ENCODE data around the gene GADL1.

Gene GADL1

GRCh38 chr3:30692498-30693130 lies 201.8 kb downstream of the GADL1 start:
- DNase-seq, result no peak

GRCh38 chr3:30691944-30692343 lies 202.5 kb downstream of the GADL1 start:
- no peak for DNase-seq

DNA sequence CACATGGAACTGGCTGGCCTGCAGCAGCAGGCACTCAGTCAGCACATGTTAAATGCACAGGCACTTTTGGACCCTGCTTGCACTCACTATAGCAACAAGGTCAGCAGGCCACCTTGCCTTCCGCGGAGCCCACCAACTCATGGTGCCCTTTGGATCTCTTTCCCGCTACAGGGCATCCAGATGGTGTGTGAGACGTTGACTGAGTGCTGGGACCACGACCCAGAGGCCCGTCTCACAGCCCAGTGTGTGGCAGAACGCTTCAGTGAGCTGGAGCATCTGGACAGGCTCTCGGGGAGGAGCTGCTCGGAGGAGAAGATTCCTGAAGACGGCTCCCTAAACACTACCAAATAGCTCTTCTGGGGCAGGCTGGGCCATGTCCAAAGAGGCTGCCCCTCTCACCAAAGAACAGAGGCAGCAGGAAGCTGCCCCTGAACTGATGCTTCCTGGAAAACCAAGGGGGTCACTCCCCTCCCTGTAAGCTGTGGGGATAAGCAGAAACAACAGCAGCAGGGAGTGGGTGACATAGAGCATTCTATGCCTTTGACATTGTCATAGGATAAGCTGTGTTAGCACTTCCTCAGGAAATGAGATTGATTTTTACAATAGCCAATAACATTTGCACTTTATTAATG lies 203.1 kb downstream of the GADL1 start:
- no peak for DNase-seq

DNA sequence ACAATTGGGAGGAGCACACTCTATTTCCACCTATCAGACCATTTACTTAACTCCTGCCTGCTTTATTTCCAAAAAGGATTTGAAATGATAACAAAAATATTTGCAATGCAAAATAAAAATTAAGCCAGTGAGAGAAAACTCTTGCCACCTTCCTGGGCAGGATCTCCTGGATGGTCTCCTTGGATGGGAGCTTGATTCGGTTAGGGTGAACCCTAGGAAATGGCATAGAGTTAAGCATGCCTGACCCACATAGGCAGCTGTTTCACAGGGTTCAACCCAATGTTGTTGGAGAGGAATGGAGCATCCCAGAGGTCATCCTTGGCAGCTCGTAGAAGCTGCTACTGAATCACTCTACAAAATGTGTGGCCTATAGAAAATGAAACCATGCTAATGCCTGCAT lies 204.3 kb downstream of the GADL1 start:
- no peak for DNase-seq

GRCh38 chr3:30688776-30689641 lies 205.5 kb downstream of the GADL1 start:
- DNase-seq, result no peak

DNA sequence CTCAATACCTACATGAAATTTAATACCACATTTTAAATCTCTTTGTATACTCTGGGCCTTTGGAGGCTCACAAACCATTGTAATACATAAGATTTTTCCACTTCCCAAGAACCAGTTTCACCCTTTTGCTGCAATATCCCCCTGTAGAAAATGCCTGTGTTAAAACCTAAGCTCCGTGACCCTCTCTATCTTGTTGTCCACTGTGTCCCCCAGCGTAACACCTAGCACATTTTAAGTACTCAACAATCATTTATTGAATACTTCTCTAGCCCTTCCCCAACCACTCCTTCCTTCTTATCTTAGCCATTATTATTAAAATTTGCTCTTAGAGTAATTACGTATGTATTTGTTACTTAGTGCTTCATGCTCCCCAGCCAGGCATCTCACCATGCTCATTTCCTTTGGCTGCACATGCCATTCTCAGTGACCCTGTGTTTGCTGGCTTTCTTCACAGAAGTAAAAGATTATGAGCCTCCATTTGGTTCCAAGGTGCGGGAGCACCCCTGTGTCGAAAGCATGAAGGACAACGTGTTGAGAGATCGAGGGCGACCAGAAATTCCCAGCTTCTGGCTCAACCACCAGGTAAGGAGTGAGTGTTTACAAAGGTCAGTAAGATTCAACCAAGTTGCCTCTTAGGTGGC lies 206.4 kb downstream of the GADL1 start:
- no peak for DNase-seq

DNA sequence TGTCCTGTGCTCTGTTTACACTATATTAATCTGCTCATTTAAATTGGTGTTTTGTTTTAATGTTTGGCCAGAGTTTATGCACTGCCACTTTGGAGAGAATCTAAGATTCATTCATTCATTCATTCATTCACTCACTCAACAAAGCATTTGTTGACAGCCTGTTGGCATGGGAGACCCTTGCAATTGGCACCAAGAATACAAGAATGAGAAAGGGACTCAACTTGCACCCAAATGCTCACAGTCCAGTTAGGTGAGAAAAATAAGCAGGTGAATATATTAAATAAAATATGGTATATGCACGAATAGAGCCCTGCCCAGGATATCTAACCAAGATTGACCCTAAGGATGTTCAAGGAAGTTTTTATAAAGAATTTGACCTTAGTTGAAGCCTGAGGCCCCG lies 207.7 kb downstream of the GADL1 start:
- no peak for DNase-seq

- DNase-seq, result no peak
Measured at GRCh38 chr3:30686176-30686575, 208.3 kb downstream of the GADL1 start.

DNA sequence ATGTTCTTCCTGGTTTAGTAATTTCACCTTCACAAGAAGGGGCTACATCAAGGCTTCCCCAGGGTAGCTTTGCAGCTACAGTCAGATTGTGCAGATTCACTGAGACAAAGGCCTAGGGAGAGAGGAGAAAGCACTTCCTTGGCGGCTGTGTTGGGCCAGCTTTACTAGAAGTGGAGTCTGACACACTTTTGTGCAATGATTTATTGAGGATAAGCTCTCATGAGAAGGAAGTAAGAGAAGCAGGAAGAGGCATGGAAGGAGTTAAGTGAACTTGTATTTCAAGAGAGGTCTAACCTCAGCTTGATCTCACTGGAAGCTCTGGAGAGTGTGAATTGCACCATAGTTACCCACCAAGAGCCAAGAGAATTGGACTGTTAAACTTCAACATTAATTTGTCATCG lies 209.2 kb downstream of the GADL1 start:
- no peak for DNase-seq

DNA sequence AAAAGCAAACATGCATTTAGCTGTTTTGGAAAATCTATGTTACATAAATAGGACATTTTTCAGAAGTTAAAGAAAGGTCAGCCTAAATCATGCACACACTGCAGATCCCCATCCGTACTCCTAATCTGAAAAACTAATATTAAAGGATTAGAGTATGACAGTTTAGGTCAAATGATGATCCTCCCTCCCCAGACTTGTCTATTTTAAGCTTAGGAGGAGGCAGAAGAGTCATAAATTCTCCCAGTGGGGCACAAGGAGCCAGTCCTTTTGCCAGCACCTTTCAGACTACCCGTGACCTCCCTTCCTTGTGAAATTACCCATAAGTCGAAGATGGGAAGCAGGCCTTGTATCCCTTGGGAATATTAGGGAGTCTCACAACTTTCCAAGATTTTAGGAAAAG lies 210.1 kb downstream of the GADL1 start:
- DNase-seq, result no peak

GRCh38 chr3:30683769-30684168 lies 210.7 kb downstream of the GADL1 start:
- no peak for DNase-seq

DNA sequence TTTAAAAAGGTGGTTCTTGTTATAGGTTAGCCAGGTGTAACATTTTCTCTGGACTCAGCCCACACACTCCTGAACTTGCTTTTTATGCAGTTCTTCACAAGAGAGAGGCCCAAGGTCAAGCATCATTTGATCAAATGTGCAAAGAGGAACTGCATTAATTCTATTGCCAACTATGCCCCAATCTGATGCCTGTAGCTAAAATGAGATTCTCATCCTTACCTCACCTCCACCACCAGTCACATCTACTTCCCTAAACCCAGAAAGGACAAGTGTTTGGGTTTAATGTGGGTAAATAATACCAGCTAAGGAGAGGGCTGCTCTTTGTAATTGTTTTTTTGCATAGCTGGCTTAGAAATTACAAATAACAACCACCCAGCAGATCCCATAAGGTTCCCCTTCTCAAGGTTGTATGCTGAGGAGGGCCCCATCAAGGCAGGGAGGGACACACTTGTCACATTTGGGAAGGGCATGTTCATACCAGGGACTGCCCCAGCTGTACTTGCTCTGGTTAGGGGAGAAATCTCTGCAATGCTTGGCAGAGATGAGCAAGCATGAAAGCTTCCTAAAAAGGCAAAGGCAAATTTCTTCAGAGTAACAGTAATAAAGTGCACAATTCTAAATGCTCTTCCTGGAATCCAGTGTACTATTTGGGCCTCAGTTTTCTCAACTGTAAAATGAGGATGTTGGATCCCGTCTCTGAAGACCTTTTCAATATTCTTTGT lies 211.9 kb downstream of the GADL1 start:
- DNase-seq, result no peak

DNA sequence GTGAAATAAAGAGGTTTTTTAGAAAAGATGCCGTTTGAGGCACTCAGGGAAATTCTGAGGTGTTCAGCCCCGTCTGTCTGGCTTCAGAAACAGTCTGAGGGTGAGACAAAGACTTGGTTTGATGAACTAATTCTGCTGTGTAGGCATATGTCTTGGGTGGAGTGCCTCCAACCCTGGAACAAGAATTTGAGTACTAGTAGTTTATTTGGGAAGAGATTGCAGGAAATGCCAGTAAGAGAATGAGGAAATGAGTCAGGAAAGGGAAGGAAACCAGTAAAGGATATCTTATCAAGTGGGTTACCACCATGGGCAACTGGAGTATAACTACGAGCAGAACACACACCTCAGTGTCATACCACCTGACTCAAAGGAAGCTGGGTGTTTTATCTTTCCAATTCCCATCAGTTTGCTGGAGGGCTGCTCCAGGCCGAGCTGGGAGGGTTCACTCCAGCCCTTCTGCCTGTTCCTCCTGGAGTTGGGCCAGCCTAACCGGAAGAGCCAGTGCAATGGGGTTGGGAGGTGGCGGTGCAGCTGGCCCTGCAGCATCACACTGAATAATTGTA lies 212.7 kb downstream of the GADL1 start:
- no peak for DNase-seq

DNA sequence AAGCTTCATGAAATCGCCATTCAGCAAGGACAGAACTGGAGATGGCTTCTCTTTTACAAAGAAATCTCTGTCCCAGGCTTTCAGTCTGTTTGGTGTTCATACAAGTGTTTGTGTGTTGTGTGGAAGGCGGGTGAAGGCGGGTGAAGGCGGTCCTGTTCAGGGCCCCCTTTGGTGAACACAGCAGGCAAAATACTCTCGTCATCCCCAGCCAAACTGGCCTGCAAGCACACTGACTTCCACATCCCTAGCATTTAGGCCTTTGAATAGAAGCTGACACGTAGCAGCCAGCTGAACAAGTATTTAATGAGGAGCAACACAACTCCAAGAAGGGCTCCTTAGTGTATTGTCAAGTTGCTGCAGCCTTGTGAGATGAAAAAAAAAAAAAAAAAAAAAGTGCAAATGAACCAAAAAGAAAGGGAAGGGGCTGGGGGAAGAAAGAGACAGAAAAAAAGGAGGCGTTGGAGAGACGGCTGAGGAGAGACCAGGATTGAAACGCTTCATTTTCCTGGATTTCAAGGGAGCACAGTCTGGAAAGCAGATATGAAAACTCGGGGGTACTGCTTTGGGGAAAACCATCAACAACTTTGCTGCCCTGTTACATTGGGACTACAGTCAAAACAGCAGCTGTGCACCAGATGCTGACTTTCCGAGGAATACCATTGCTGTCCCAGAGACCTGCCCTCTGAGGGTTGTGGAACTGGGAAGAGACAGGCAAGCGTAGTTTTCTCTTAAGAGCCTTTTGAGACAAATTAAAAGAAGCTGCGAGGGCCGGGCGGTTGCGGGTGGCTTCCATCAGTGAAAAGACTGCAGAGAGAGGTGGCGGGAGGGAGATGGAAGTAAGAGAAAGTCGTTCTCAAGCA lies 213.4 kb downstream of the GADL1 start:
- DNase-seq, result no peak

- no peak for DNase-seq
Measured at GRCh38 chr3:30679045-30679444, 215.4 kb downstream of the GADL1 start.

- DNase-seq, result no peak
Measured at GRCh38 chr3:30677347-30677685, 217.1 kb downstream of the GADL1 start.

DNA sequence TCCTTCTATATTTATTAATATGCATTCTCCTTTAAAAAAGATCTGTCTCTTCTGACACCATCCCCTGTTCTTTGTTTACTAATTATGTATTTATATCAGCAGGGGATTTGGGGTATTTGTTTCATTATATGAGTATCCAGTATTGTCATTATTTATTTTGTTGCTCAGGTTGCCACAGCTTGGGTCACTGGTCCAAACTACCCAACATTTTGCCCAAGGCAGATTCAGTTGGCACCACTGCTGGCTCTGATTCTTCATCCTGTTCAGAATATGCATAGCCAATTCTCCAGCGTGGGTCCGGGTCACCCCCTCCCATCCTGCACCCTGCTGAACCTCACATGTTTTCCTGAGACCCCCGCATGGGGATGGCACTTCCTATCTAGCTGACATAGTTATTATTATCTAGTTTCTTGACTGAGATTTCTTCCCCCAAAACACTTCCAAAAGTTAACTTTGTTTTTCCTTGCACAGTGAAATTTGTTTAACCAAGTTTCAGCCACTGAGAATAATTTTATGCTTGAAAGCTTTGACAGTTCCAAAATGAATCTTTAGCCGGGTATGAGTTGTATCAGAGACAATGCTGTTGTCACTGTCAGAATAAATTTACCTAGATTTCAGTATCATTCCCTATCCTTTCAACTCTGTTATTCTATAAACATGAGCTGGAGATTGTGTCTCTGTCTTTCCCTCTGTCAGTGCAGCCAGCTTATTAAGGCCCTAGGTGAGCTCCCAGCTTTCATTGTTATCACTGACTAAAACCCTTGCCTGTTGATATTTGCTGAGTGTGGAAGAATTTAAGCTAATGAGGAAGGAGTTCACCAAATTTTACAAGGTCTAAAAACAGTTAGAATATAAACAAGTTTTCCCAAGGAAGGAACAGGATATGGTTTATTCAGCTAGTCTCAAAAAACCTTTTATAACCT lies 217.8 kb downstream of the GADL1 start:
- DNase-seq, result no peak

All from effector CD4-positive, alpha-beta T cell (primary cell).